ENCODE results near the gene GBGT1. TPM values are rescaled to one million over a fixed set of nuclear protein-coding genes. Genes with fewer than 3 reads are reported as not detected.

GBGT1 gene
- total and polyA plus RNA-seq, 9 donors, result 3.9 to 43.3 (median 20.8) TPM

GRCh38 chr9:133114886-133115603, 48.7 kb downstream of the GBGT1 start:
- H3K27ac ChIP-seq, result no peak overlapping the region
- no peak overlapping the region for H3K4me3 ChIP-seq
- 84 to 86% (median 85%) methylated on average over 18 to 19 of the region's 19 CpGs for WGBS, 3 donors
- intact Hi-C loops (cut with DNase I), result no loop called here
- no peaks in the 10 kb centered on the region for H3K9me3 ChIP-seq
- TF ChIP-seq POLR2A (IDR thresholded peaks at IDR 0.05) (no peak), EP300 (IDR thresholded peaks at IDR 0.05) (no peak)
- H3K36me3 ChIP-seq, result no peaks in the 10 kb centered on the region
- H3K27me3 ChIP-seq, result no peaks in the 10 kb centered on the region
- H3K4me1 ChIP-seq (ENCODE audit: insufficient read depth), result peaks cover 41% of the 10 kb centered on the region
- DNase-seq, result peak in 2 of 5 donors; percentile 25 to 36

DNA sequence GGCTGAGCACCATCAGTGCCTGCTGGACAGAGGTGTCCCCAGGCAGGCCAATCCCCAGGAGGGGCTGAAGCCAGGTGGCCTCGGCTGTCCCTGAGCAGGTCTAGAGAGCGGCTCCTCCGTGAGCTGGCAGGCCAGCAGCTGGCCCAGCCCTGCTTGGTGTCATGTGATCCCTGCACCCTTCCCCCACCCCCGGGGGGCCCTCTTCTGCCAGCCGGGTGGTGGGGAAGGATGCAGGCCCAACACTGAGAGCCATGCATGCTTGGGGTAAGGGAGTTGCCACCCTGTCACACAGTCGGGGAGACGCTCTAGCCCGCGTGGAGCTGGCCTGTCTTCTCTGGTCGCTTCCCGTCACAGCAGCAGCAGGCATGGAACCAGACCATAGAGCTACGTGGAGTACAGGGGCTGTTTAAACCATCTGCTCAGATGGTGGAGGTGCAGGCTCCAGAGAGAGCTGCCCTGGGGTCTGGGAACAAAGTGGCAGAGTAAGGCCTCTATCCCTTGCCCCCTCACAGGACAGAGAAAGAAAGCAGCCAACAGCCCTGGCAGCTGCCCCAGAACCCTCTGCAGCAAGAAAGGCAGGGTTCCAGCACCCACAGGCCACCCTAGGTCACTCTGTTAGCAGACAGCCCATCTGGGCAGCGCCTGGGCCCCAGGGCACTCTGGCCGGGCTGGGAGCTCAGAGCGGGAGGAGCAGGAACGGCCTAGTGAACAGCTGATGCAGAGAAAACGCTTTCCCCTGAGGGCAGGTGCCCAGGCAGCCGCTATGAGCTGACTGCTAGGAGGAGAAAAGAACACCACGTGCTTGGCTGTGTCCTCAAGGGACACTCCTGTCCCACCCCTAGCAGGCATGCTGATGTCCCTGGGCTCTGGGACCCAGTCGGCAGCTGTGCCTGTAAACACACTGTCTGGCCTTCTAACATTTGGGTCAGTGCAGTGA, 49.5 kb downstream of the GBGT1 start:
- H3K4me3 ChIP-seq, result no peak overlapping the region

GRCh38 chr9:133113163-133113948, 50.4 kb downstream of the GBGT1 start:
- Histone ChIP-seq H3K27me3 (no peaks in the 10 kb centered on the region), H3K4me3 (no peak overlapping the region), H3K9me3 (no peaks in the 10 kb centered on the region), H3K27ac (no peak overlapping the region), H3K4me1 (ENCODE audit: insufficient read depth) (peaks cover 27% of the 10 kb centered on the region), H3K36me3 (no peaks in the 10 kb centered on the region)
- TF ChIP-seq EP300 (IDR thresholded peaks at IDR 0.05) (no peak), POLR2A (IDR thresholded peaks at IDR 0.05) (no peak)
- TF ChIP-seq, protein P1, sequence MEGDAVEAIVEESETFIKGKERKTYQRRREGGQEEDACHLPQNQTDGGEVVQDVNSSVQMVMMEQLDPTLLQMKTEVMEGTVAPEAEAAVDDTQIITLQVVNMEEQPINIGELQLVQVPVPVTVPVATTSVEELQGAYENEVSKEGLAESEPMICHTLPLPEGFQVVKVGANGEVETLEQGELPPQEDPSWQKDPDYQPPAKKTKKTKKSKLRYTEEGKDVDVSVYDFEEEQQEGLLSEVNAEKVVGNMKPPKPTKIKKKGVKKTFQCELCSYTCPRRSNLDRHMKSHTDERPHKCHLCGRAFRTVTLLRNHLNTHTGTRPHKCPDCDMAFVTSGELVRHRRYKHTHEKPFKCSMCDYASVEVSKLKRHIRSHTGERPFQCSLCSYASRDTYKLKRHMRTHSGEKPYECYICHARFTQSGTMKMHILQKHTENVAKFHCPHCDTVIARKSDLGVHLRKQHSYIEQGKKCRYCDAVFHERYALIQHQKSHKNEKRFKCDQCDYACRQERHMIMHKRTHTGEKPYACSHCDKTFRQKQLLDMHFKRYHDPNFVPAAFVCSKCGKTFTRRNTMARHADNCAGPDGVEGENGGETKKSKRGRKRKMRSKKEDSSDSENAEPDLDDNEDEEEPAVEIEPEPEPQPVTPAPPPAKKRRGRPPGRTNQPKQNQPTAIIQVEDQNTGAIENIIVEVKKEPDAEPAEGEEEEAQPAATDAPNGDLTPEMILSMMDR (IDR thresholded peaks at IDR 0.05), result no peak
- 44 to 64% (median 50%) methylated on average over 19 of the region's 19 CpGs for WGBS, 3 donors
- intact Hi-C loops (cut with DNase I), result no loop called here
- peak in 4 of 5 donors; percentile 26 to 58 (median 46) for DNase-seq

More for the DNA sequence above, 49.5 kb downstream of the GBGT1 start:
- DNase-seq, result peak in 2 of 5 donors; percentile 47 to 49
- 52 to 60% (median 54%) methylated on average over 15 to 20 of the region's 20 CpGs for WGBS, 3 donors
- Histone ChIP-seq H3K27me3 (no peaks in the 10 kb centered on the region), H3K9me3 (no peaks in the 10 kb centered on the region), H3K4me1 (ENCODE audit: insufficient read depth) (peaks cover 33% of the 10 kb centered on the region), H3K36me3 (no peaks in the 10 kb centered on the region), H3K27ac (no peak overlapping the region)
- TF ChIP-seq POLR2A (IDR thresholded peaks at IDR 0.05), result no peak
- TF ChIP-seq, protein P1 (IDR thresholded peaks at IDR 0.05), result no peak
- no peak for TF ChIP-seq EP300 (IDR thresholded peaks at IDR 0.05)
- intact Hi-C loops (cut with DNase I), result no loop called here

DNA sequence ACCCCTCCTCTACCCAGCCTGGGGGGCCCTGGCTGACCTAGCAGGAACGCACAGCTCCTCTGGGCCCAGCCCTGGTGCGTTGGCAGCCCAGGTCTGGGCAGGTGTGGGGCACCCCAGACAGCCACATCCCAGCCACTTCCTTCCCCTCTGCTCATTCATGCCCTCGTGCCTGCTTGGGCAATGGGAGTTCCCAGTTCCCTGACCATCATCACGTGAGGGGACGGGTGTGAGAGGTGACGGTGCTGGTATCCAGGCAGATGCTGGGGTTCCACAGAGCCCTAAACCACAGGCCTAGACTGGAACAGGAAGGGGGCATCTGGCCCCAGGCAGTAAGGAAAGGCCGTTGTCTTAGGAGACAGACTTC, 51.1 kb downstream of the GBGT1 start:
- Histone ChIP-seq H3K9me3 (no peaks in the 10 kb centered on the region), H3K4me1 (ENCODE audit: insufficient read depth) (peaks cover 20% of the 10 kb centered on the region), H3K4me3 (no peak overlapping the region), H3K27me3 (no peaks in the 10 kb centered on the region), H3K27ac (no peak overlapping the region), H3K36me3 (no peaks in the 10 kb centered on the region)
- DNase-seq, result peak in 2 of 5 donors; percentile 17 to 31
- TF ChIP-seq, protein P1 (IDR thresholded peaks at IDR 0.05), result no peak
- TF ChIP-seq EP300 (IDR thresholded peaks at IDR 0.05), result no peak
- TF ChIP-seq POLR2A (IDR thresholded peaks at IDR 0.05), result no peak
- intact Hi-C loops (cut with DNase I), result no loop called here
- WGBS, 3 donors, result 76 to 78% (median 76%) methylated on average over 7 of the region's 7 CpGs
